Liver (tissue), 9 donors: Measurements from ENCODE around the gene LILRA6. TPM values are rescaled to one million over a fixed set of nuclear protein-coding genes. Genes with fewer than 3 reads are reported as not detected.

Experiments used
- DNase-seq: peaks from one replicate; pipeline ENCODE4 v3.0.0-alpha.2; 2017; ENCODE audit warnings: low spot score
- H3K27ac ChIP-seq, 2 donors: one replicate each; pipeline ENCODE4 v1.7.0; 2013; ENCODE audit warnings: inconsistent platforms in 2 of 2, low read length in 2 of 2, control low read depth in 1 of 2, low read depth in 1 of 2, mild to moderate bottlenecking in 1 of 2
- H3K27me3 ChIP-seq, 4 donors: one replicate each; pipeline versions ENCODE4 v1.6.1 to v1.7.0; 2013; ENCODE audit warnings: low read length in 3 of 4, inconsistent platforms in 1 of 4, mild to moderate bottlenecking in 1 of 4, moderate library complexity in 1 of 4; ENCODE audit not compliant: control insufficient read depth in 4 of 4, insufficient read depth in 4 of 4
- H3K36me3 ChIP-seq, 4 donors: one replicate each; pipeline versions ENCODE4 v1.6.1 to v1.7.0; 2013; ENCODE audit warnings: low read length in 3 of 4, mild to moderate bottlenecking in 3 of 4, low read depth in 1 of 4, moderate library complexity in 1 of 4; ENCODE audit not compliant: control insufficient read depth in 4 of 4, insufficient read depth in 3 of 4
- H3K4me1 ChIP-seq, 4 donors: one replicate each; pipeline versions ENCODE4 v1.6.1 to v1.7.0; 2013; ENCODE audit warnings: low read length in 3 of 4, mild to moderate bottlenecking in 3 of 4, moderate library complexity in 1 of 4; ENCODE audit not compliant: control insufficient read depth in 4 of 4, insufficient read depth in 4 of 4
- H3K4me3 ChIP-seq, 3 donors: one replicate each; pipeline versions ENCODE4 v1.6.1 to v1.7.0; 2013; ENCODE audit warnings: low read length in 3 of 3, control low read depth in 1 of 3, low read depth in 1 of 3, mild to moderate bottlenecking in 1 of 3
- H3K9ac ChIP-seq, 2 donors: one replicate each; pipeline ENCODE4 v1.7.0; 2013; ENCODE audit warnings: low read length in 2 of 2, mild to moderate bottlenecking in 2 of 2, moderate library complexity in 2 of 2, control low read depth in 1 of 2, low read depth in 1 of 2
- H3K9me3 ChIP-seq, 4 donors: one replicate each; pipeline versions ENCODE4 v1.6.1 to v1.7.0; 2013; ENCODE audit warnings: low read length in 3 of 4; ENCODE audit not compliant: control insufficient read depth in 4 of 4
- ATF3 ChIP-seq: IDR thresholded peaks from 2 replicates; pipeline ENCODE4 v1.6.1; 2016; ENCODE audit warnings: antibody characterized with exemption
- CTCF ChIP-seq: fragments of 150-350 bp; IDR thresholded peaks from 2 replicates; pipeline ENCODE4 v1.5.1; 2017; ENCODE audit warnings: improper control_type of control experiment, low read depth, low read length; ENCODE audit not compliant: missing input control
- EGR1 ChIP-seq, 2 donors: IDR thresholded peaks; 2 replicates each; pipeline ENCODE4 v1.6.1; 2016 to 2018; ENCODE audit warnings: antibody characterized with exemption in 2 of 2, low read depth in 2 of 2
- FOXA2 ChIP-seq: IDR thresholded peaks from 2 replicates; pipeline ENCODE4 v1.6.1; 2016; ENCODE audit warnings: antibody characterized with exemption
- GABPA ChIP-seq, 2 donors: IDR thresholded peaks in 1 of 2; conservative IDR thresholded peaks in 1 of 2; 2 replicates each; pipeline ENCODE4 v1.6.1; 2016; ENCODE audit warnings: antibody characterized with exemption in 2 of 2, mild to moderate bottlenecking in 1 of 2, moderate library complexity in 1 of 2
- HNF4A ChIP-seq, 2 donors: conservative IDR thresholded peaks; 2 replicates each; pipeline ENCODE4 v1.6.1; 2016; ENCODE audit warnings: antibody characterized with exemption in 2 of 2, mild to moderate bottlenecking in 2 of 2
- JUND ChIP-seq, 2 donors: IDR thresholded peaks; 2 replicates each; pipeline ENCODE4 v1.6.1; 2016; ENCODE audit warnings: antibody characterized with exemption in 2 of 2
- MAX ChIP-seq: IDR thresholded peaks from 2 replicates; pipeline ENCODE4 v1.6.1; 2016; ENCODE audit warnings: antibody characterized with exemption
- RAD21 ChIP-seq, 2 donors: IDR thresholded peaks; 2 replicates each; pipeline ENCODE4 v1.6.1; 2016; ENCODE audit warnings: antibody characterized with exemption in 2 of 2, mild to moderate bottlenecking in 2 of 2
- REST ChIP-seq: IDR thresholded peaks from 2 replicates; pipeline ENCODE4 v1.6.1; 2016; ENCODE audit warnings: antibody characterized with exemption, mild to moderate bottlenecking
- RXRA ChIP-seq, 2 donors: IDR thresholded peaks; 2 replicates each; pipeline ENCODE4 v1.6.1; 2017 to 2018; ENCODE audit warnings: antibody characterized with exemption in 2 of 2, mild to moderate bottlenecking in 1 of 2
- SP1 ChIP-seq: IDR thresholded peaks from 2 replicates; pipeline ENCODE4 v1.6.1; 2018; ENCODE audit warnings: antibody characterized with exemption, mild to moderate bottlenecking
- TAF1 ChIP-seq: conservative IDR thresholded peaks from 2 replicates; pipeline ENCODE4 v1.6.1; 2016; ENCODE audit warnings: antibody characterized with exemption, mild to moderate bottlenecking
- YY1 ChIP-seq: IDR thresholded peaks from 2 replicates; pipeline ENCODE4 v1.6.1; 2016; ENCODE audit warnings: antibody characterized with exemption, mild to moderate bottlenecking
- ZBTB33 ChIP-seq: IDR thresholded peaks from 2 replicates; pipeline ENCODE4 v1.6.1; 2016; ENCODE audit warnings: antibody characterized with exemption
- WGBS: extraction: QIAGEN DNeasy Blood & Tissue Kit; methylation state at CpG from one replicate; pipeline ENCODE4 v1.1.7; 2013; 5-methylcytosine and 5-hydroxymethylcytosine counted together
- polyA plus RNA-seq, 2 donors: library from polyadenylated mRNA; stranded (reverse) in 1 of 2; unstranded in 1 of 2; fragments of 200-250 nt in 1 of 2; fragments of >200 nt in 1 of 2; fragmentation: Nextera tagmentation in 1 of 2; extraction: Ambion mirVana in 1 of 2; gene quantifications; one replicate each; pipeline versions ENCODE4 v1.2.1 to v1.2.3, GENCODE V29; 2013 to 2015
- total RNA-seq, 2 donors: library from RNA; depleted of rRNA; stranded (reverse); fragments of >200 nt; gene quantifications; one replicate each; pipeline ENCODE4 v1.2.3, GENCODE V29; 2014
- donor health status: healthy.
- donor health status: healthy.
- donor health status: healthy.
- donor health status: healthy.
- donor health status: healthy.

The LILRA6 gene
- total and polyA plus RNA-seq, 4 donors, result 1.0 to 2.8 (median 1.7) TPM

- Histone ChIP-seq H3K36me3 (no peaks in the 10 kb centered on the region), H3K27me3 (no peaks in the 10 kb centered on the region), H3K9me3 (no peaks in the 10 kb centered on the region), H3K4me3 (no peak overlapping the region), H3K27ac (no peak overlapping the region), H3K4me1 (no peaks in the 10 kb centered on the region), H3K9ac (no peak overlapping the region)
- TF ChIP-seq CTCF (no peak), RXRA (IDR thresholded peaks at IDR 0.05) (no peak), RAD21 (IDR thresholded peaks at IDR 0.05) (no peak), ATF3 (no peak), MAX (no peak), HNF4A (conservative IDR thresholded peaks at IDR 0.05) (no peak), SP1 (no peak), JUND (IDR thresholded peaks at IDR 0.05) (no peak), EGR1 (IDR thresholded peaks at IDR 0.05; ENCODE audit: low read depth in 2 of 2) (no peak), ZBTB33 (no peak)
- WGBS, result 52% methylated on average over 17 of the region's 17 CpGs
- no peak for DNase-seq
Observed at GRCh38 chr19:54254195-54254906, 11.8 kb upstream of the LILRA6 start.

- 62% methylated on average over 23 of the region's 23 CpGs for WGBS
- Histone ChIP-seq H3K4me3 (no peak overlapping the region), H3K9ac (no peak overlapping the region), H3K9me3 (no peaks in the 10 kb centered on the region), H3K27ac (no peak overlapping the region), H3K27me3 (no peaks in the 10 kb centered on the region), H3K4me1 (no peaks in the 10 kb centered on the region), H3K36me3 (no peaks in the 10 kb centered on the region)
- TF ChIP-seq FOXA2 (no peak), TAF1 (no peak), GABPA (IDR thresholded peaks at IDR 0.05 in 1 of 2, conservative IDR thresholded peaks at IDR 0.05 in 1 of 2) (no peak), YY1 (no peak), CTCF (no peak), HNF4A (conservative IDR thresholded peaks at IDR 0.05) (no peak), EGR1 (IDR thresholded peaks at IDR 0.05; ENCODE audit: low read depth in 2 of 2) (no peak), RXRA (IDR thresholded peaks at IDR 0.05) (no peak), ATF3 (no peak), JUND (IDR thresholded peaks at IDR 0.05) (no peak), REST (no peak), SP1 (no peak)
- DNase-seq, result no peak
Observed at GRCh38 chr19:54253331-54254194, 11.0 kb upstream of the LILRA6 start.
